NCI-H2196 treated with DMSO at 0.1 percent for 48 hours (cell line): ENCODE data around the gene MAP2K5.
A peak's percentile ranks its signal among the peaks of the same experiment; 100 is the strongest.
"Not testable (repeated sequence)": the region's sequence is repeated elsewhere in the genome, so short reads cannot be mapped to it uniquely, and the experiment has no call there.

ENCODE experiments used
- DNase-seq: peaks from one replicate; lab custom pipeline; 2025; ENCODE audit not compliant: unreplicated experiment; lab: John Stamatoyannopoulos, UW

MAP2K5 gene

DNA sequence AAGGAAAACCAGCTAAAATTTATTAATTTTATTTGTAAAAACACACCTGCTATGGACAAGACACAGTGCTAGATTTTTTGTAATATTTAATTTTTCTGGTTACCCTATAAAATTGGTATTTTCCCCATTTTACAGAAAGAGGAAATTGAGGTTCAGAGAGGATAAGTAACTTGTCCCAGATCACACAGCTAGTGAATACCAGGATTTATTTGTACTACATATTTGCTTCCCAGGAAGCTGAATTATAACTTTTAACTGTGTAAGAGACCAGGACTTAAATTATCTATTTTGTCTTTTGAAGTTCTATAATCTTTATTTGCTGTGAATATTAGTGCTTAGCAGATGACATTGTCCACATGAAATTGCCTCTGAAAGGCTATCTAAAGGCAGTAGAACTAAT, 49.7 kb downstream of the MAP2K5 start:
- DNase-seq = no peak

DNA sequence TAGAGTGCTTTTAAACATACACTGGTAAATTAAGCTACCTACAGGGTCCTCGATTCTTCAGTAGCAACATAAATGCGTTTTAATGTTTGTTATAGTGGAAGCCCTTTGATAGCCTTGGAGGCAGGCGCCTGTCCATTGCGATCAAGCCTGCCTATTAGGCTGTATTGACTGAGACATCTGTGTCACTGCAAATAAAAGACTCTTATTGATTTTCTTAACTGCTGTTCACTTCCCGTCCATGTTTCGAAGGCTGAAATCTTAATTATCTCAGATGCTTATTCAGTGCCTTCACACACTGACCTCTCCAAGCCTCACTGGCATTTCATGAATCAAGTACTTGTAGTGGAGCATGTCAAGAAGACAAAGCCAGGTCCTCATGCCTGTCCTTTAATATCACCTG, 51.1 kb downstream of the MAP2K5 start:
- DNase-seq = no peak

DNA sequence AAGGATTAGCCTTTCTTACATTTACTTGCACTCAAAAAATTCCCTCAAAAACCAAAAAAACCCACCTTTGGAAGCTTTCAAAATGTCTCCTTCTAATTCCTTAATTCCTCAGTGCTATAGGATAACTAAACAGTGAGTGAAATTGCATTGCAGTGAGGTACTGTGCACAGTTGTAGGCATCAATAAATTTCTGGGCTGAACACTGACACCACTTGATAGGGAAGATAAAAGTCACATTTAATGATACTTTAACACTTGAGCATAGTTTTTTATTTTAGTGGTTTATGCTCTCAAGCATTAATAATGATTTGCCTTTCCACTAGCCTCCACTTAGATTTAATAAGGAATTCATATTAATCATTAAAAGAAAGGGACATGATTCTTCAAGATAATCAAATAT, 52.3 kb downstream of the MAP2K5 start:
- no peak for DNase-seq

DNA sequence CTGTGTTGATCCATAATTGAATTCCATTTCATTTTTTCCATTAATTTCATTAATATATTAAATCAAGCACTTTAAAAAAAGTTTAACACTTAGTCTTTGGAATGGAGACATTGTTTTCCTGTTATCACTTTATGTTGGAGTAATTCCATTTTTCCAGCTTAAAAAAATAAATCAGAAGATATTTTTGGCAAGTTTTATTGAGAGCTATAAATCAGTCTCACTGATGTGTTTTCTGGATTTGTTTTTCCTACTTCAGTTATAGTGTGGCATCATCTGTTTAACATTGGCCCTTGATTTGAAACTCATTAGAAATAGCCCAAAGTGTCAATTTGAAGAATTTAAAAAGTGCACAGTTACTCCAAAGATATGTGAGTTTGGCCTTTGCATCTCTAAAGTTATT, 53.1 kb downstream of the MAP2K5 start:
- no peak for DNase-seq

DNA sequence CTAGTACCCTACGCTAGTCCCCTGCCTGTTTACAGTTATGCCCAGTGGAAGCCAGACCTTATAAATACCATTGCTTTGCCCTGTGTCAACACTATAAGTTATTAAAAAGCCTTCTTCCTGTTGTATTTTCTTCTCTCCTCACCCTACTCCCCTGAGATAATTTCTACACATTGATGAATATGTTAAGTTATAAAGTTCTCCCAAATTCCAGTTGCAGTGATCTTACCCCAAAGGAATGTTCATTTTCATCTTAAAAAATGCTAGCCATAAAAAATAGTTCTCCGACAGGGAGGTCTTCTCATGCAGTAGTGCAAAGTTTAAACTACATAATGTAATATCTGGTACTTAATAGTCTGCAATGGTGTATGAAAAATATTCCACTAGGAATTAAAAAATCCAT, 58.6 kb downstream of the MAP2K5 start:
- no peak for DNase-seq

DNA sequence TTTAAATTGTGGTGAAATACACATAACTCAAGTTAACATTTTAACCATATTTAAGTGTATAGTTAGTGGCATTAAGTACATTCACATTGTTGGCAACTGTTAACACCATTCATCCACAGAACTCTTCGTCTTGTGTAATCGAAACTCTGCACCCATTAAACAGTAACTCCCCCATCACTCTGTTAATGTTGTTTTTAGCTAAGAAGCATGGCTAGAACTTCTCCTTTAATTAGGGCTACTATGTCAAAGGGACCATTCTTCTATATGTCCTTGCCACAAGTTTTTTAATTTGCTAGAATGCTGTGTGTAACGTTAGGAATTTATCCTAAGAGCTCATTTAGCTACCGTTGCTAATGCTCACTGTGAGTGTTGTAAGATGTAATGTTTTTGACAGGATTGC, 60.6 kb downstream of the MAP2K5 start:
- DNase-seq = no peak

DNA sequence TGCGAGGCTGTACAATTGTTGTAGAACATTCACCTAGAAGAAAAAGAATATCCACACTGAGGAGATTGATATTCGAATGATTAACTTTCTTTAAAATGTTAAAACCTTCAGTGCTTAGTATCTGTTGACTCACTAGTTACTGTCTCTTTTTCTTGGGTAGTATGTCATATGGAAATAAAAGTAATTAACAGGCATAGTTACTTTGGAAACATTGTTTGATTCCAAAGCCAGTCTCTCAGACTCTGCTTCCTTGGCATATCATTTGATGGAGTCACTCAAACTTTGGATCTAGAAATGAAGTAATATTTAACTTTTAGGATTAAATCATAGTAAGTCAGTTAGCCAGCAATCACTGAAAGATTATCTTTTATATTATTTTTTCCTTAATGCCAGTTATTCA, 63.4 kb downstream of the MAP2K5 start:
- DNase-seq = no peak

DNA sequence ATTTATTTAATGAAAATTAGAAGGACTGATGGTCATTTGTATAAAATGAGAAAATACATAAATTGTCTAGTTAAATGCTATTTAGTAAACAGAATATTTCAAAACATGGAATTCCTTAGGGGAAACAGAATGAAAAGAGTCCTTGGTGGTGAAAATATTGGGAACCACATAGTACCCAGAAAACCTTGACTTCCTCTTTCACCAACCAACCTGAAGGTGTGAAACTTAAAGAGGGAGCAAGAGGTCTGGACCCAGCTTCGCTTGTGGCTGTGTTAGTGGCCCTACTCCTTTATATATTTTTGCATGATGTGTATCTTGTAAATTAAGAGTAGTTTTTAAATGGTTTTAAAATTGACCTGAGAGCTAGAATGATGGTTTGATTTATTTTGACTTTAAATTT, 64.2 kb downstream of the MAP2K5 start:
- no peak for DNase-seq

DNA sequence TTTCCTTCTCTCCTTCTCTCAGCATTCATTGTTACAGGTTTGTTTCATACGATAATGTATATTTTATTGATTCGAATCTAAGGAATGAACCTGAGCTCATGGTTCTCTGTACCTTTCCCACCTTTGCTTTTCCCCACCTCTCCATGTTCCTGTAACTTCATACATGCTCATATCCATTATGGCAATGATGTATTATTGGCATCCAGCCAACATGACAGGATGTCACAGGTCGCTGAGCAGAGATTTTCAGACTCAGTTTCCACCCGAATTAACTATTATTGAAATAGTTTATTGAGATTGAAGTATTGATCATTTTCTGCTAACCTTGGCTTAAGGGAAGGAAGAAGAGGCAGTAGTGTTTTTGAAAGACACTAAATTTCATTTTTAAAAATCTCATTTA, 64.8 kb downstream of the MAP2K5 start:
- DNase-seq = no peak

DNA sequence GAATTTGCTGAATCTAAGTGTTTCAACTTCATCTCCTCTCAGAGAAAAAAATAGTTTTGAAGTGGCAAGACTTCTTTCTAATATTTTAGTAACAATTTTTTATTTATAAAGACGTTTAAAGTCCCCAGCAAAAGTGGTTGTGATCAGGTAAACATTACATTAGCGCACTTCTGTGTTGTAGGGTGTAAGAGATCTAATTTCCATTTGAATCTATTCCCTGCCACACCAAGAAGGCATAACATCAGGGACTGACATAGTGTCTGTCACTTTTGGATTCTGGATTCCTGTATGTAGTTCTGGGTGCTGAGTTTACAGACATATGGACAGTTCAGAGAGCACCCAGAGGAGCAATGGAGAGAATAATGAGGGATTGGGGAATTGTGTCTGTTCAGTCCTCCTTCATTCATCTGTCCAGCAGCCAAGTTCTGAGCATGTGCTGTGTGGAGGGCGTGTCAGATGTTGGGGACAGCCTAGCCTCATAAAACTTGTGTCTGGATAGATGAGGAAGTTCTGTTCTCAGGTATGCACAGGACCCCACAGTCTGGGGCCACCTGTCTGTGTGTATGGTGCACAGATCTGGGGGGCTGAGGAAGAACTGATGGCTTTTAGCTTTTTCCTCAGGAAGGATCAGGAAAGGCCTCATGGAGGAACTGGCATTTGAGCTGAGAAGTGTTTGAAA, 65.6 kb downstream of the MAP2K5 start:
- no peak for DNase-seq

DNA sequence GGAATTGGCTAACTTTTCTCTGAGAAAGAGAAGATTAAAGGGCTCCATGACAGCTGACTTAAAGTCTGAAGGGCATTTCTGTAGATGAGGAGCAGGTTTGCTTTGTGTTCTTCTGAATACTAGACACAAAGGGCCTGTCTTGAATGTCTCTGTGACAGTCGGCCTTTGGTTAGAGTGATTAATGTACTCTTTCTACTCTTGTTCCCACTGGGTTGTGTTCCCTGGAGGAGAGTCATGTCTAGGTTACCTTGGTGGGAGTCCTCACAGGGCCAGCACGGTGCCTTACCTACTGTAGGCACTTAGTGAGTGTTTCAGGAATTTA, 66.1 kb downstream of the MAP2K5 start:
- DNase-seq = no peak

DNA sequence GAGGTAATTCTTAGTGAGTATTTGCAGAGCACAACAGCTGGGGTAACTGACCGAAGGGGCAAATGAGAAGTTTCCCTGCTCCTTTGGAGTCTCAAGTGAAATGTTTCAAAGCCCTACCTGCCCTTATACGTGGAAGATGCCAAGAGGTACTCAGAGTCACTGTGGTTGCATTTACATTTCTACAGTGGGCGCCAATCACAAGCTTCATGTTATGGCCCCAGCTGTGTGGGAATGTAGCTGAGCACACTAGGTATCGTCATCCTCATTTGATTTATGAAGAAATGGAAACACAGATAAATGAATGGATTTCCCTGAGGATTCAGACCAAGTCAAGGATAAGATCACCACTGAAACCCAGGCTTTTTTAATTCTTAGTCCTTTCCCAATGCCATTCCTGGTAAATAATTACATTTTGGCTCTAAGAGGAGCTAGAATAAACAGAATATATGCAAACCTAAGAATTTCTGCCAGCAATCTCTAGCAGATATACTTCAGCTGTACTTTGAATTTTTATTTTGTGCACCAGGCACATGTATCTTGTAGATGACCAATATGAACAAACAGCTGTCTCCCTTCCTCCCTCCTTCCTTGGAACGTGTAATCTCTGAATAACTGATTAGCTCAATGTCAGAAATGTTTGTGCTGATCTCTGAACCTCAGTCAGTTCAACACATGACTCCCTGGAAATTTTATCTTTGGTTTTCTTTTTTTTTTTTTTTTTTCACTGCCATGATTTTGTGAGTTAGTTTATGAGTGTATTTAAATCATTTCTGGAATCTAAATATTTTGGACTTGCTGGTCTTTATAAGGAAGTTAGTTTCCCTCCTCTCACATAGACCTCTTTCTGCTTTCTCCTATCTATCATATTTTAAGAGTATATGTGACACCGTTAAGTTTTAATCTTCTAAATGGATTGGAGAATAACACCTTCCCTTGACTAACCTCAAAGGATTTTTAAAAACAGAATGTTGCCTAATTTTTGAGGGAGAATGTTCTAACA, 69.2 kb downstream of the MAP2K5 start:
- DNase-seq = no peak

DNA sequence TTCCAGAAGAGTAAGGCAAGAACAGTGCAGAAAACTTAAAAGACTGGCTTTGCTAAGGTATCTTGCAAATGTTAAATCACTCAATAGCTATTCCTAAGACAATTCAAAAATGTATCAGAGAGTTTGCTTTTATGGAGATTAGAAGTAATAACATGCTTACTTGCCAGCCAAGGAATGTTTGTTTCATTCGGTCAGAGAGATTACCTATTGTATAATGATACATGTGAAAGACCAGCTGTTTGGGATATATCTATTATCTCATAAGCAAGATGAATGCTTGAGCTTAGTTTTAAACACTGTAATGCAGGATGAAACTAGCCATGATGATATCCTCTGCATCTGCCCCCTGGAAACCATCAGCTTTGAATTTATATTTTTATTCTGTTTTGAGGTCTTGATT, 70.7 kb downstream of the MAP2K5 start:
- no peak for DNase-seq

DNA sequence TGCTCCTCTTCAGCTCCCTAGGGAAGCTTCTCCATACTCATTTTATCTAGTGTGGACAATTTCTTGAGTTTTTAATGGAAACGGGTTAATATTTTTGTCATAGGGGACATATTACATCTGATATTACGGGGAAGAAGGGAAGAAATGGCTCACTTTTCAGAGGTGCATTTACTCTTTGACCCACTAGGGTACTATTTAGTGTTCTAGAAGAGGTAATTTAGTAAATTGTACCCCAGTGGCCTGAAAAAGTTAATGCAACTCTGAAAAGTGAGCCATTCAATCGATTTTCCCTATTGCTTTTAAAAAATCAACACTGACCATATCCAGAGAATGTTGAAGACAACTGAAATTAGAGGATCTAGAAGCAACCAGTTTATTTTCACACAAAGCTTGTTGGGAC, 71.2 kb downstream of the MAP2K5 start:
- DNase-seq = no peak

DNA sequence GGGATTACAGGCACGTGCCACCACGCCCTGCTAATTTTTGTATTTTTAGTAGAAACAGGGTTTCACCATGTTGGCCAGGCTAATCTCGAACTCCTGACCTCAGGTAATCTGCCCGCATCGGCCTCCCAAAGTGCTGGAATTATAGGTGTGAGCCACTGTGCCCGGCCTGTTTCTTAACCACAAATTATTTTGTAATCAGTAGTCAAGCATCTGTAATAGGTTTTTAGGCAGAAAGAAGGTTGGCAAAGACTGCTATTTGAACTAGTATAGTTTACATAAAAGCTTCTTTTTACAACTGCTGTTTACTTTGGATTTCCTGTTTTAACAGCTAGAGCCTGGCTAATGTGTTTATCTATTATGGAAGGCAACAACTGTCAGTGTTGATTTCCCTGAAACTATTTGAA, 72.6 kb downstream of the MAP2K5 start:
- peak; percentile 2 for DNase-seq

DNA sequence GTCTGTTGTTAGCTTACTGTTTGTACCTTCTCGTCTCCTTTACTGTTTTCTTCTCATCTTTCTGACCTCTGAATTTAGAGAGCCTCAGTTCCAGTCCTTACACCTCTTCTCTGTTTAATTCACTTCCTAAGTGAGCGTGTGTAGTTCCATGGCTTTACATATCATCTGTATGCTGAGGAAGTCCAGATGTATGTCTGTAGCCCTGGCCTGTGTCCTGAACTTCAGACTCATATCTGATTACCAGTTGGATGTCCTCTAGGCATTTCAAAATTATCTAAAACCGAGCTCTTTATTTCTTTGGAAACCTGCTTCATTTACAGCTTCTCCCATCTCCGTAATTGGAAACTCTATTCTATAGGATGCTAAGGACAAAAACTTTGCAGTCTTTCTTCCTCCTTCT, 75.8 kb downstream of the MAP2K5 start:
- no peak for DNase-seq

DNA sequence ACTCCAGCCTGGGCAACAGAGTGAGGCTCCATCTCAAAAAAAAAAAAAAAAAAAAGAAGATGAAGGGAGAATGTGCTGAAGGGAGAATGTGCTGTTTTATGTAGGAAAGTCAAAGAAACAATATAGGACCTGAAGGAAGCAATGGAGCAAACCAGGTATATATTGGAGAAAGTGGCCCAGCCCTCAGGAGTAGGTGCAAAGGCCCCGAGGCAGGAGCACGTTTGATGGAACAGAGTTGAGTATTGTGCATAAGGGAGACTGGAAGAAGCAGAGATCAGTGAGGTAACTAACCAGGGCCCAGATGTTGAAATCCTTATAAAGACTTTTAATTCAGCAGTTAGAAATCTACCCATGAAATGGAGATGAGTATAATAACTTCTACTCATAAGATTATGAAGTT, 79.6 kb downstream of the MAP2K5 start:
- DNase-seq = no peak

DNA sequence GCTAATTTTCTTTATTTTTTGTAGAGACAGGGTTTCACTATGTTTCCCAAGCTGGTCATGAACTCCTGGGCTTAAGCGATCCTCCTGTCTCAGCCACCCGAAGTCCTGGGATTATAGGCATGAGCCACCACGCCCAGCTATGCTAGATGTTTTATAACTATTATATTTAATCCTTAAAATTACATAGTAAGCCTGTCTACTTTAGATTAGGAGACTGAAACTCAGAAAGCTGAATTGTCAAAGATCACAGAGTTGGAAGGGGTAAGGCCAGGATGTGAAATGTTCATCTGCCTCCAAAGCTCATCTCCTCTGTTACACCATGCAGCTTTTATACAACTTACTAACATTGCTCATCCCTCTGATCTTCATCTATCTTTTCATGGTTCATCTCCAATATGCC, 89.8 kb downstream of the MAP2K5 start:
- DNase-seq = no peak

DNA sequence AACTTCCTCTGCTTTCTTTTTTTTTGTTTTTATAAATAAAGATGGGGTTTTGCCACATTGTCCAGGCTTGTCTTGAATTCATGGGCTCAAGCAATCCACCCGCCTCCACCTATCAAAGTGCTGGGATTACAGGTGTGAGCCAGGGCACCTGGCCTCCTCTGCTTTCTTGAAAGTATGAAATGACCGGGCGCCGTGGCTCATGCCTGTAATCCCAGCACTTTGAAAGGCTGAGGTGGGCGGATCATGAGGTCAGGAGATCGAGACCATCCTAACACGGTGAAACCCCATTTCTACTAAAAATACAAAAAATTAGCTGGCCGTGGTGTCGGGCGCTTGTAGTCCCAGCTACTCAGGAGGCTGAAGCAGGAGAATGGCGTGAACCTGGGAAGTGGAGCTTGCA, 93.4 kb downstream of the MAP2K5 start:
- not testable (repeated sequence) for DNase-seq

DNA sequence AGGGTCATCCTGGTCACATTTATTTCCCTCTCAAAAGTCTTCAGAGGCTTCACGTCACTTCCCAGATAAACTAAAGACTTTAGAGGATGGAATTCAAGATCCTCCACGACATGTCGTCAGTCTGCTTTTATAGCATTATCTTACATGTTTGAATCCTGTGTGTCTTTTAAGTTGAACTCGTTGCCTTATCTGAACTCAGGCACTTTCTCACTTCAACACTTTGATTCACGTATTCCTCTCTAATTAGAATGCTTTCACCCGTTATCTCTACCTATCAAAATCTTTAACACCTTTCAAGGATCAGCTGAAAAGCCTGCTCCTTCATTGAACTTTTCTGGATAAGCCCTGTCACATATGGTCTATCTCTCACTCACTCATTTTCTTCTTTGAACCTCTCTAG, 97.1 kb downstream of the MAP2K5 start:
- no peak for DNase-seq

DNA sequence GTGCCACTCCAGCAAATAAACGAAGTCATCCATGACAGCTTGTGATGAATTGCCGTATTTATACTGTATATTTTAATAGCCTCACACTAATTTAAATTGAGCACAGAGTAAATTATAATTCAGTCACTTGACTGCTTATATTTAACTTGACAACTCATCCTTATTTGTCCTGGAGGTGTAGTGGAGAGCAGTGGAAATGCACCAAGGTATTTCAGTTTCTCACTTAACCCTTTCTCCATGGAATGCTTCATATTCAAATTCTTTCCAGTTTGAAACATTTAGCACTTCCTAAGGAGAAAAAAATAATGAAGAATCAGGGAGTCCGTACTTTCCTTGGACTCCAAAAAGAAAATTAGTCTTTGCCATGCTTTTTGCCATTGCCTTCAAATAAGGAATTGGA, 99.0 kb downstream of the MAP2K5 start:
- no peak for DNase-seq

DNA sequence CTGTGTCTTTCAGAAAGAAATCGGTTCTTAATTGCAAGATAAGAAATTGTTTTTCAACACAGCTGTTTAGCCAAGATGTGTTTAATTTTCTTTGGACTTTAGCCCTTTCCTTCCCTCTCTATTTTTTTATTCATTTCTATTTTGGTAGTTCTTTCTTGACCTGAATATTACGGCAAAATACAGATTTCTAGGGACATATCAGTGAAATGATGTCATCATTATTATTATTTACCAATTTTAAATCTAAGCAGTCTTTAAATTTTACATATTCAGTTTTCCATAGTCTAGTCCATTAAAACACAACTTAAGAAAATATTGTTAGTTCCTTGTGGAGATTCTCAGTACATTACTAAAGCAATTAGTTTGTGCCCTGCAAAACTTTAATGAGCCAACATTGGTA, 104.3 kb downstream of the MAP2K5 start:
- no peak for DNase-seq

DNA sequence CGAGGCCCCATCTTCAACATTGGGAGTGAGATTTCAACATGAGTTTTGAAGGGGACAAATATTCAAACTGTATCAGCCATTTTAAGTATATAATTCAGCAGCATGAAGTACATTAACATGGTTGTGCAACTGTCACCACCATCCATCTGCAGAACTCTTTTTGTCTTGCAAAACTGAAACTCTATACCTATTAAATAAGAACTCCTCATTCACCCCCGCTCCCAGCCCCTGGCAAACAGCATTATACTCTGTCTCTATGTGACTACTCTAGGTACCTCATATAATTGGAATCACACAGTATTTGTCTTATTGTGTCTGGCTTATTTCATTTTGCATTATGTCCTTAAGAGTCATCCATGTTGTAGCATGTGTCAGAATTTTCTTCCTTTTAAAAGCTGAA, 110.1 kb downstream of the MAP2K5 start:
- DNase-seq = no peak
